B cell (primary cell): ENCODE measurements around the gene DLG2. TPM values are rescaled to one million over a fixed set of nuclear protein-coding genes. Genes with fewer than 3 reads are reported as not detected.

ENCODE experiments used
- ATAC-seq: fragments of 200-7000 bp; cut with Tn5 transposase; one replicate; pipeline ENCODE4 v1.10.0; 2021; ENCODE audit warnings: low read depth, mild to moderate bottlenecking, moderate number of reproducible peaks, moderate library complexity
- CTCF ChIA-PET: fragments of 350-600 bp; sonication (Branson Sonifier 250); formaldehyde crosslinking; loops from one replicate; lab custom pipeline; 2021; ENCODE audit warnings: antibody characterized with exemption, inconsistent platforms; lab: Charles Lee
- POLR2A ChIA-PET: fragments of 350-600 bp; sonication (Branson Sonifier 250); formaldehyde crosslinking; loops from one replicate; lab custom pipeline; 2021; ENCODE audit warnings: antibody characterized with exemption; lab: Charles Lee
- DNase-seq: peaks from one replicate; pipeline ENCODE4 v3.0.0; 2013
- H2AFZ ChIP-seq: 2 replicates; pipeline ENCODE4 v1.6.1; 2012; ENCODE audit warnings: mild to moderate bottlenecking, low read depth, low read length; ENCODE audit not compliant: insufficient read depth, poor library complexity, severe bottlenecking
- H3K27ac ChIP-seq, 2 donors: 1 replicate in 1 of 2; 2 replicates in 1 of 2; pipeline ENCODE4 v1.5.1; 2012 to 2013; ENCODE audit warnings: low read length in 2 of 2, mild to moderate bottlenecking in 2 of 2, moderate library complexity in 1 of 2
- H3K27me3 ChIP-seq, 4 experiments: fragments of 200-600 bp in 1 of 4; sonication (generic) in 1 of 4; replicated peaks in 1 of 4; 1 replicate in 2 of 4; 2 replicates in 2 of 4; pipeline versions ENCODE4 v1.6.1 to v1.7.0; 2013 to 2016; ENCODE audit warnings: low read length in 3 of 4, mild to moderate bottlenecking in 2 of 4, mixed read lengths in 1 of 4, moderate library complexity in 1 of 4; ENCODE audit not compliant: insufficient read depth in 4 of 4, control insufficient read depth in 3 of 4; ENCODE audit errors: control extremely low read depth in 1 of 4
- H3K36me3 ChIP-seq, 2 experiments: replicated peaks in 1 of 2; 1 replicate in 1 of 2; 2 replicates in 1 of 2; pipeline versions ENCODE4 v1.6.1 to v1.7.1; 2013; ENCODE audit warnings: low read length in 1 of 2; ENCODE audit not compliant: insufficient read depth in 2 of 2, control insufficient read depth in 1 of 2; ENCODE audit errors: control extremely low read depth in 1 of 2, extremely low read depth in 1 of 2
- H3K4me1 ChIP-seq, 2 donors: fragments of 200-600 bp in 1 of 2; sonication (generic) in 1 of 2; 1 replicate in 1 of 2; 2 replicates in 1 of 2; pipeline versions ENCODE4 v1.5.1 to v1.6.1; 2013 to 2017; ENCODE audit warnings: low read length in 2 of 2; ENCODE audit not compliant: control insufficient read depth in 2 of 2, insufficient read depth in 2 of 2
- H3K4me2 ChIP-seq: replicated peaks from 2 replicates; pipeline ENCODE3; 2012; ENCODE audit warnings: mild to moderate bottlenecking, low read depth, low read length; ENCODE audit not compliant: poor library complexity, severe bottlenecking
- H3K4me3 ChIP-seq, 5 experiments: fragments of 200-600 bp in 1 of 5; sonication (generic) in 1 of 5; 1 replicate in 3 of 5; 2 replicates in 2 of 5; pipeline versions ENCODE4 v1.5.1 to v1.7.0; 2011 to 2016; ENCODE audit warnings: low read length in 4 of 5, mild to moderate bottlenecking in 4 of 5, low read depth in 2 of 5, control low read depth in 1 of 5, moderate library complexity in 1 of 5; ENCODE audit not compliant: insufficient read depth in 1 of 5; ENCODE audit errors: control extremely low read depth in 1 of 5, extremely low read depth in 1 of 5
- H3K79me2 ChIP-seq: fragments of 200-600 bp; sonication (generic); one replicate; pipeline ENCODE4 v1.6.0; 2016; ENCODE audit warnings: low read length; ENCODE audit not compliant: control insufficient read depth, insufficient read depth
- H3K9ac ChIP-seq: fragments of 200-600 bp; sonication (generic); 2 replicates; pipeline ENCODE4 v1.6.1; 2017; ENCODE audit warnings: mild to moderate bottlenecking, low read length, moderate library complexity
- H3K9me3 ChIP-seq, 3 donors: one replicate each; pipeline versions ENCODE4 v1.6.1 to v1.7.1; 2013; ENCODE audit warnings: low read length in 2 of 3; ENCODE audit not compliant: control insufficient read depth in 2 of 3, insufficient read depth in 1 of 3; ENCODE audit errors: control extremely low read depth in 1 of 3
- H4K20me1 ChIP-seq: 2 replicates; pipeline ENCODE4 v1.6.0; 2012; ENCODE audit warnings: mild to moderate bottlenecking, low read length; ENCODE audit not compliant: insufficient read depth, control insufficient read depth, poor library complexity, severe bottlenecking
- H3K27ac Mint-ChIP-seq: one replicate; pipeline ENCODE4 v1.8.0; 2021; ENCODE audit warnings: mixed read lengths
- H3K27me3 Mint-ChIP-seq: one replicate; pipeline ENCODE4 v1.8.0; 2021; ENCODE audit warnings: mixed read lengths
- H3K4me1 Mint-ChIP-seq: one replicate; pipeline ENCODE4 v1.8.0; 2021; ENCODE audit warnings: mixed read lengths
- H3K4me3 Mint-ChIP-seq: one replicate; pipeline ENCODE4 v1.8.0; 2021; ENCODE audit warnings: mixed read lengths
- H3K9me3 Mint-ChIP-seq: one replicate; pipeline ENCODE4 v1.8.0; 2022; ENCODE audit warnings: mixed read lengths; ENCODE audit not compliant: insufficient read depth
- EZH2 ChIP-seq: IDR thresholded peaks from 2 replicates; pipeline ENCODE4 v1.6.1; 2012; ENCODE audit warnings: borderline replicate concordance, low read depth, mild to moderate bottlenecking, moderate library complexity, low read length; ENCODE audit not compliant: insufficient read depth, poor library complexity, severe bottlenecking
- WGBS: methylation state at CpG from one replicate; pipeline ENCODE4 v1.1.5; 2013; ENCODE audit warnings: missing lambda C conversion rate; ENCODE audit not compliant: insufficient coverage; 5-methylcytosine and 5-hydroxymethylcytosine counted together
- intact Hi-C: fragments of 100-400 bp; cut with micrococcal nuclease; formaldehyde crosslinking; loops from one replicate; pipeline ENCODE4 v1.10.0; 2022
- polyA plus RNA-seq: library from polyadenylated mRNA; depleted of rRNA; stranded (reverse); fragments of >200 nt; gene quantifications from 2 replicates; pipeline ENCODE4 v1.2.3, GENCODE V29; 2012
- total RNA-seq, 2 donors: library from RNA; stranded (reverse); fragments of 120-200 nt in 1 of 2; gene quantifications; 1 replicate in 1 of 2; 2 replicates in 1 of 2; pipeline versions ENCODE4 v1.2.3 to v1.2.4, GENCODE V29; 2013 to 2022
- TF ChIP-seq, protein P1 (sequence below): fragments of 200-600 bp; IDR thresholded peaks from one replicate; pipeline ENCODE4 v1.8.0; 2022; ENCODE audit warnings: antibody characterized with exemption, mild to moderate bottlenecking

The DLG2 gene
- total and polyA plus RNA-seq, 2 donors (not counting 1 experiment from before 2014, with no cell fraction given), result 0.54 to 5.4 TPM

DNA sequence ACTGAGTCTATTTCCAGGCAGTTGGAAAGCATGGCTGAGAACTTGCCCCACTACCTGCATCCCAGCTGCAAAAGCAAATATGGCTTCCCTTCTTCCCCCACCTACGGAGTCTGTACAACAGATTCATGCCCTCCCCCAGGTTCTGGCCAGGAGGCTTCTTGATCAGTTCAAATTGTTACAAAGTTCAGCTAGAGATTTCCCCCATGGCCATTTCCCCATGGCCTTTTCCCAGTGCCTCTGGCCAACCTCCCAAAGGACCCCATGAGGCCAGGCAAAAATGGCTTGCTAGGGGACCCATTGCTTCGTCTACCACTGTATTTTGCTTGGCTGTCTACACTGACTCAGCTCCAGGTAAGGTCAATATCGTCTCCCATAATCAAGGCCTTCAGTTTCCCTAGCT, 203.3 kb downstream of the DLG2 start:
- TF ChIP-seq EZH2, result no peak
- TF ChIP-seq, protein P1, sequence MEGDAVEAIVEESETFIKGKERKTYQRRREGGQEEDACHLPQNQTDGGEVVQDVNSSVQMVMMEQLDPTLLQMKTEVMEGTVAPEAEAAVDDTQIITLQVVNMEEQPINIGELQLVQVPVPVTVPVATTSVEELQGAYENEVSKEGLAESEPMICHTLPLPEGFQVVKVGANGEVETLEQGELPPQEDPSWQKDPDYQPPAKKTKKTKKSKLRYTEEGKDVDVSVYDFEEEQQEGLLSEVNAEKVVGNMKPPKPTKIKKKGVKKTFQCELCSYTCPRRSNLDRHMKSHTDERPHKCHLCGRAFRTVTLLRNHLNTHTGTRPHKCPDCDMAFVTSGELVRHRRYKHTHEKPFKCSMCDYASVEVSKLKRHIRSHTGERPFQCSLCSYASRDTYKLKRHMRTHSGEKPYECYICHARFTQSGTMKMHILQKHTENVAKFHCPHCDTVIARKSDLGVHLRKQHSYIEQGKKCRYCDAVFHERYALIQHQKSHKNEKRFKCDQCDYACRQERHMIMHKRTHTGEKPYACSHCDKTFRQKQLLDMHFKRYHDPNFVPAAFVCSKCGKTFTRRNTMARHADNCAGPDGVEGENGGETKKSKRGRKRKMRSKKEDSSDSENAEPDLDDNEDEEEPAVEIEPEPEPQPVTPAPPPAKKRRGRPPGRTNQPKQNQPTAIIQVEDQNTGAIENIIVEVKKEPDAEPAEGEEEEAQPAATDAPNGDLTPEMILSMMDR, result no peak
- no peak overlapping the region for H3K4me3 Mint-ChIP-seq
- WGBS, result 83% methylated on average over 1 of the region's 3 CpGs
- DNase-seq (no peak), ATAC-seq (no peak)
- Histone ChIP-seq H2AFZ (no peak overlapping the region), H3K27me3 (peaks cover 0 to 3% (median 1%) of the 10 kb centered on the region in 4 experiments), H3K9me3 (peaks cover 0 to 31% (median 0%) of the 10 kb centered on the region in 3 donors), H3K27ac (no peak overlapping the region), H4K20me1 (no peaks in the 10 kb centered on the region), H3K4me1 (no peaks in the 10 kb centered on the region), H3K4me3 (no peak overlapping the region), H3K79me2 (no peaks in the 10 kb centered on the region), H3K36me3 (no peaks in the 10 kb centered on the region), H3K4me2 (no peak overlapping the region), H3K9ac (no peak overlapping the region)
- peaks cover 6% of the 10 kb centered on the region for H3K9me3 Mint-ChIP-seq
- CTCF ChIA-PET, result interaction anchor here (1.4 kb wide), 1 partner anchor 9 kb away, joined by 3 read pairs; no protein-coding TSS in a partner anchor
- H3K27me3 Mint-ChIP-seq, result no peaks in the 10 kb centered on the region
- no peaks in the 10 kb centered on the region for H3K4me1 Mint-ChIP-seq
- intact Hi-C loops, result no loop called here
- POLR2A ChIA-PET, result no interaction called here
- H3K27ac Mint-ChIP-seq, result no peak overlapping the region

DNA sequence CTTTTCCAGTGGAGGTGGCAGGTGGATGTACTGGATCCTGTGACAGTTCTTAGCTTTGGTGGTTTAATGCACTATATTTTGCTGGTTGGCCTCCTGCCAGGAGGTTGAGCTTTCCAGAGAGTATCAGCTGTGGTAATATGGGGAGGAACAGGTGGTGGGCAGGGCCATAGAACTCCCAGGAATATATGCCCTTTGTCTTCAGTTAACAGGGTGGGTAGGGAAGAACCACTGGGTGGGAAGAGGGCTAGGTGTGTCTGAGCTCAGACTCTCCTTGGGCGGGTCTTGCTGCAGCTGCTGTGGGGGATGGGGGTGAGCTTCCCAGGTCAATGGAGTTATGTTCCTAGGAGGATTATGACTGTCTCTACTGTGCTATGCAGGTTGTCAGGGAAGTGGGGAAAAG, 203.8 kb downstream of the DLG2 start:
- H3K4me3 Mint-ChIP-seq, result no peak overlapping the region
- H3K4me3 ChIP-seq, result no peak overlapping the region
- H3K9me3 ChIP-seq, result peaks cover 0 to 31% (median 0%) of the 10 kb centered on the region in 3 donors
- H2AFZ ChIP-seq, result no peak overlapping the region
- TF ChIP-seq EZH2, result no peak
- TF ChIP-seq, protein P1, result no peak
- H3K27ac Mint-ChIP-seq, result no peak overlapping the region
- peaks cover 0 to 3% (median 1%) of the 10 kb centered on the region in 4 experiments for H3K27me3 ChIP-seq
- H3K27ac ChIP-seq, result no peak overlapping the region
- no peaks in the 10 kb centered on the region for H3K4me1 Mint-ChIP-seq
- no peaks in the 10 kb centered on the region for H4K20me1 ChIP-seq
- ChIA-PET POLR2A (no interaction called here), CTCF (interaction anchor here (1.4 kb wide), 1 partner anchor 10 kb away, joined by 3 read pairs; no protein-coding TSS in a partner anchor)
- H3K9ac ChIP-seq, result no peak overlapping the region
- peaks cover 9% of the 10 kb centered on the region for H3K9me3 Mint-ChIP-seq
- no peaks in the 10 kb centered on the region for H3K36me3 ChIP-seq
- no peak overlapping the region for H3K4me2 ChIP-seq
- no CpG with 5 or more reads among the region's 1 CpG for WGBS
- H3K4me1 ChIP-seq, result no peaks in the 10 kb centered on the region
- intact Hi-C loops, result no loop called here
- no peak for ATAC-seq
- H3K79me2 ChIP-seq, result no peaks in the 10 kb centered on the region
- DNase-seq, result no peak
- H3K27me3 Mint-ChIP-seq, result no peaks in the 10 kb centered on the region
